Esophagus squamous epithelium (tissue), 4 donors: Measurements from ENCODE around the gene CD59.

Source experiments
- CTCF ChIP-seq, 6 experiments: fragments of 450-650 bp in 4 of 6; fragments of 200-600 bp in 2 of 6; sonication (generic) in 2 of 6; IDR thresholded peaks; one replicate each; pipeline ENCODE4 v1.5.1; 2016 to 2019; ENCODE audit warnings: antibody characterized with exemption in 6 of 6, mild to moderate bottlenecking in 4 of 6, moderate library complexity in 4 of 6
- POLR2A ChIP-seq, 4 donors: fragments of 450-650 bp; IDR thresholded peaks; one replicate each; pipeline ENCODE4 v1.6.1; 2017; ENCODE audit warnings: antibody characterized with exemption in 4 of 4, mild to moderate bottlenecking in 4 of 4, moderate library complexity in 3 of 4

- TF ChIP-seq CTCF (IDR thresholded peaks at IDR 0.05) (no peak), POLR2A (IDR thresholded peaks at IDR 0.05) (no peak)
These were observed 80.2 kb downstream of the CD59 start for GRCh38 chr11:33655842-33656600.
